Activated CD4-positive, alpha-beta T cell treated with anti-CD3 and anti-CD28 coated beads for 36 hours (primary cell): ENCODE results near the gene C10orf67. TPM values are rescaled to one million over a fixed set of nuclear protein-coding genes. Genes with fewer than 3 reads are reported as not detected.
"Not testable (repeated sequence)": the region's sequence is repeated elsewhere in the genome, so short reads cannot be mapped to it uniquely, and the experiment has no call there.

Source experiments
- ATAC-seq: fragments of 200-7000 bp; cut with Tn5 transposase; one replicate; pipeline ENCODE4 v1.10.0; 2021; ENCODE audit warnings: mild to moderate bottlenecking, moderate library complexity
- CTCF ChIA-PET: fragments of 350-600 bp; sonication (Branson Sonifier 250); formaldehyde crosslinking; loops from one replicate; lab custom pipeline; 2021; ENCODE audit warnings: antibody characterized with exemption; lab: Charles Lee
- POLR2A ChIA-PET: fragments of 350-600 bp; sonication (Branson Sonifier 250); formaldehyde crosslinking; loops from one replicate; lab custom pipeline; 2021; ENCODE audit warnings: antibody characterized with exemption, inconsistent platforms; lab: Charles Lee
- DNase-seq: peaks from one replicate; pipeline ENCODE4 v3.0.0-alpha.2; 2020
- H3K27ac Mint-ChIP-seq: one replicate; pipeline ENCODE4 v1.8.0; 2021; ENCODE audit warnings: mixed read lengths
- H3K27me3 Mint-ChIP-seq: one replicate; pipeline ENCODE4 v1.8.0; 2021; ENCODE audit warnings: mixed read lengths
- H3K36me3 Mint-ChIP-seq: one replicate; pipeline ENCODE4 v1.8.0; 2021; ENCODE audit warnings: low read depth, mixed read lengths
- H3K4me1 Mint-ChIP-seq: one replicate; pipeline ENCODE4 v1.8.0; 2021; ENCODE audit warnings: mixed read lengths
- H3K4me3 Mint-ChIP-seq: one replicate; pipeline ENCODE4 v1.8.0; 2021; ENCODE audit warnings: mild to moderate bottlenecking, moderate library complexity, mixed read lengths
- H3K9me3 Mint-ChIP-seq: one replicate; pipeline ENCODE4 v1.8.0; 2021; ENCODE audit warnings: low read depth, mixed read lengths
- intact Hi-C, 2 experiments: fragments of 100-400 bp; cut with DNase I in 1 of 2; cut with micrococcal nuclease in 1 of 2; formaldehyde crosslinking; loops; one replicate each; pipeline versions ENCODE4 v1.14.2 to v1.15.1; 2022 to 2024; cut with DNase I, micrococcal nuclease
- total RNA-seq, 2 experiments: library from RNA; stranded (reverse); gene quantifications; one replicate each; pipeline ENCODE4 v1.2.3, GENCODE V29; 2021

Gene C10orf67
- total RNA-seq, 2 experiments from 2014 or later = 0.16 to 0.41 TPM

DNA sequence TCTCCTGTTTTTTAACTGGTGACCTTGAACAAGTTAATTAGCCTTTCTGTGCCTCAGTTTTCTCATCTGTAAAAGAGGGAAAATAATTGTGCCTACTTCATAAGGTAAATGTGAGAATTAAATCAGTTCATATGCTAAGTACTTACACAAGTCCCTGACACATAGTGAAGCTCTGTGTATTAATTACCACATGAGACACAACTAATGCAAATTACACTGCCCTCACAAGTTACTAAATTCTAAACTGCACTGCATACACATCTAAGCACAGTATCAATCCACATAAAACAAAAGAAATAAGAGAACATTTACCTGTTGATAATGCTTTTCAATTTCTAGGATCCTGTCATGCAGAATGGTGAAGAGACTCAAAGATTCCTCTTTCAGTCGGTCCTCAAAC lies 22.5 kb downstream of the C10orf67 start:
- H3K9me3 Mint-ChIP-seq = no peaks in the 10 kb centered on the region
- intact Hi-C loops = no loop called here
- ATAC-seq (peak; percentile 59), DNase-seq (no peak)
- H3K4me1 Mint-ChIP-seq = peaks cover 9% of the 10 kb centered on the region
- no peak overlapping the region for H3K4me3 Mint-ChIP-seq
- H3K27ac Mint-ChIP-seq = peak overlapping the region; percentile 49
- CTCF ChIA-PET = interaction anchor here (0.6 to 1.6 kb wide), 2 partner anchors 39 to 218 kb away, joined by 3 read pairs; no protein-coding TSS in a partner anchor
- POLR2A ChIA-PET = no interaction called here
- no peaks in the 10 kb centered on the region for H3K36me3 Mint-ChIP-seq
- peaks cover 9% of the 10 kb centered on the region for H3K27me3 Mint-ChIP-seq

DNA sequence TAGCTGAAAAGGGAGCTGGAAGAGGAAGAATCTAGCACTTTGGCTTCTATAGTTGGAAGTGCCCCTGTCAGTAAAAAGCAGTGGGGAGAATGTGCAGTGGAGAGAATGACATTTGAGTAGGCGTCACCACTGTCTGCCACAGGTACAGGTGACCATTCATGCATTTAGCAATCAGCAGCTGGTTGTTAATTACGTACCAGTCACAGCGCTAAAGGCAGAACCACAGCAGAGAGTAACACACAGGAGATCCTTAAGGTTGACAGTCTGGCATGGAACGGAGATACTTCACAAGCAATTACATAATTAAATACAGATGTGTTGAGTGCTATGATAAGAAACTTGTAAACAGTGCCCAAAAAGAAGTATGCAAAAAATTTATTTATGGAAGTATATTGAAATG lies 24.8 kb downstream of the C10orf67 start:
- Mint-ChIP-seq H3K9me3 (no peaks in the 10 kb centered on the region), H3K27ac (no peak overlapping the region), H3K27me3 (peaks cover 5% of the 10 kb centered on the region), H3K36me3 (no peaks in the 10 kb centered on the region), H3K4me1 (peaks cover 9% of the 10 kb centered on the region), H3K4me3 (no peak overlapping the region)
- POLR2A ChIA-PET = no interaction called here
- CTCF ChIA-PET = interaction anchor here (0.5 to 0.6 kb wide), 2 partner anchors 45 to 228 kb away, joined by 3 to 4 read pairs; no protein-coding TSS in a partner anchor
- intact Hi-C loops = loop anchor here (10.0 kb wide), 2 partner anchors 875 to 1195 kb away; no protein-coding TSS in a partner anchor
- DNase-seq (no peak), ATAC-seq (no peak)

DNA sequence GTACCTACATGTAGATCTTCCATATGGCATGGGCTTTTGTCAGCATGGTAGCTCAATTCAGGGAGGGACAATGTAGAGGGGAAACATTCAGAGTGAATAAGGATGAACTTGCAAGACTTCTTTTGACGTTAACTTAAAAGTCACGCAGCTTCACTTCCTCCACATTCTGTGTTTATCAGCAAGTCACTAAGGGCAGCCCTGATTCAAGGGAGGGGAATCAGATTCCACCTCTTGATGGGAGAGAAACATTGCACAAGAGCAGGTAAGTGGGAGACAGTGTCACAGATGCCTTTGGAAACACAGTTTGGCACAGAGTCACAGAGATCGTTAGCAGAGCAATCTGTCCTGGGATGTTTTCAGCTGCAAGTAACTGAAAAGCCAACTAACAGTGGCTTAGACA lies 26.2 kb downstream of the C10orf67 start:
- intact Hi-C loops = loop anchor here (10.0 kb wide), 2 partner anchors 876 to 1196 kb away; no protein-coding TSS in a partner anchor
- no peaks in the 10 kb centered on the region for H3K27me3 Mint-ChIP-seq
- no peak for DNase-seq
- H3K27ac Mint-ChIP-seq = no peak overlapping the region
- ChIA-PET CTCF (interaction anchor here (2.0 kb wide), 1 partner anchor 8 kb away, joined by 4 read pairs; no protein-coding TSS in a partner anchor), POLR2A (interaction anchor here (0.6 kb wide), 1 partner anchor 17 kb away, joined by 12 read pairs; no protein-coding TSS in a partner anchor)
- no peak overlapping the region for H3K4me3 Mint-ChIP-seq
- H3K9me3 Mint-ChIP-seq = no peaks in the 10 kb centered on the region
- ATAC-seq = no peak
- no peaks in the 10 kb centered on the region for H3K36me3 Mint-ChIP-seq
- peaks cover 9% of the 10 kb centered on the region for H3K4me1 Mint-ChIP-seq

DNA sequence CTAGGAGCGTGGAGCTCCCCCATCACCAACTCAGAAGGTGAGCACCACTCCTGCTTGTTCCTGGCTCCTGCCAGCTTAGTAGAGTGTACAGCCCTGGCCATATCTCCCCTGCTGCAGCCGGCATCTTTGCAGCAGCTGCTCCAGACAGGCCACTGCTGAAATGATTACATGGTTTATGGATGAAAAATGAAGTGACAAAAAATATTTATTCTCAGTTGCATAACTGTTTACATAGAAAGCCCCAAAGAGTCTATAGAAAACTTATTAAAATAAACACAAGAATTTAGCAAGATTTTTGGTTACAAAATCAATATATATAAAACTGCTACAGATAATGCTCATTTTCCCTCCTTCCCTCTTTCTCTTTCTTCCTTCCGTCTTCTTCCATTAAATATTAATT lies 27.2 kb downstream of the C10orf67 start:
- Mint-ChIP-seq H3K4me3 (no peak overlapping the region), H3K9me3 (no peaks in the 10 kb centered on the region), H3K4me1 (peaks cover 7% of the 10 kb centered on the region), H3K27ac (no peak overlapping the region), H3K36me3 (no peaks in the 10 kb centered on the region), H3K27me3 (no peaks in the 10 kb centered on the region)
- CTCF ChIA-PET = interaction anchor here (0.6 to 3.6 kb wide), 5 partner anchors 9 to 218 kb away, joined by 3 to 30 read pairs (median 3); no protein-coding TSS in a partner anchor
- intact Hi-C loops = loop anchor here (10.0 kb wide), 2 partner anchors 877 to 1197 kb away; no protein-coding TSS in a partner anchor
- POLR2A ChIA-PET = interaction anchor here (0.6 kb wide), 1 partner anchor 18 kb away, joined by 12 read pairs; no protein-coding TSS in a partner anchor
- no peak for DNase-seq
- ATAC-seq = no peak

DNA sequence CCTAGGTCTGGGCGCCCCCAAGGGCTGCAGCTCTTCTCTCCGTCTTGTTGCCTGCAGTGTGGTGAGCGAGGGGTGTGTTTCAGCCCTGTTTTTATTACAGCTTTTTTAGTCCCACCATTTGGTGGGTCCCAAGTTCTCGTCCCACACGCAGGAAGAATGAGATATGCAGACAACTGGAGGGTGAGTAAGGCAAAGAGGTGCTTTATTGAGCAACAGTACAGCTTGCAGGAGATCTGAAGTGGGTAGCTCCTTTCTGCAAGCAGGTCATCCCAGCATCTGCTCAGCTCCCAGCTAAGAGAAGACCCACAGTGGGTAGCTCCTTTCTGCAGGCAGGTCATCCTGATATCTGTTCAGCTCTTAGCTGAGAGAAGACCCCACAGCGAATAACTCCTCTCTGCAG lies 28.2 kb downstream of the C10orf67 start:
- Mint-ChIP-seq H3K4me3 (no peak overlapping the region), H3K9me3 (no peaks in the 10 kb centered on the region), H3K27ac (no peak overlapping the region), H3K4me1 (peaks cover 2% of the 10 kb centered on the region), H3K27me3 (no peaks in the 10 kb centered on the region), H3K36me3 (no peaks in the 10 kb centered on the region)
- DNase-seq = no peak
- intact Hi-C loops = loop anchor here (10.0 kb wide), 2 partner anchors 878 to 1198 kb away; no protein-coding TSS in a partner anchor
- ChIA-PET CTCF (interaction anchor here (0.7 to 3.6 kb wide), 10 partner anchors 12 to 372 kb away, joined by 3 to 30 read pairs (median 3); no protein-coding TSS in a partner anchor), POLR2A (interaction anchor here (0.7 kb wide), 1 partner anchor 145 kb away, joined by 3 read pairs; no protein-coding TSS in a partner anchor)
- ATAC-seq = no peak

DNA sequence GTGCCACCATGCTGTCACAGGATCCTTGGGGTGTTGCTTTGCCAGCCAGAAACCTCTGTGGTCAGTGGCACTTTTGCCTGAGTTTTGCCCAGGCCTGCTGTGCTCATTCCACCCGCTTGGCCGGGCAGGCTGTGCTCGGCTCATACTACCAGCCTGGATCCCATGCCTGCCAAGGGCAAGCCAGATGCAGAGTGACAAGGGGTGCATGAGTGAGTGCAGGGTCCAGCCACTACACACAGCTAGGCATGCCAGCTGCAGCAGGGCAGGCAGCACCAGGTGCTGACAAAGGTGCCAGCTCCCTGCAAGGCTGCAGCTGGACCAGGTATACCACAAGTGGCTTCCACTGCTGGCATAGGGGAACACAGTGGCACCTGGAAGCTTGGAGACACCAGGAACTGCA lies 28.6 kb downstream of the C10orf67 start:
- ATAC-seq (no peak), DNase-seq (no peak)
- Mint-ChIP-seq H3K27me3 (no peaks in the 10 kb centered on the region), H3K9me3 (no peaks in the 10 kb centered on the region), H3K4me3 (no peak overlapping the region), H3K27ac (no peak overlapping the region), H3K4me1 (peaks cover 2% of the 10 kb centered on the region), H3K36me3 (no peaks in the 10 kb centered on the region)
- POLR2A ChIA-PET = interaction anchor here (0.7 kb wide), 1 partner anchor 146 kb away, joined by 3 read pairs; no protein-coding TSS in a partner anchor
- intact Hi-C loops = loop anchor here (1.0 to 10.0 kb wide), 6 partner anchors 209 to 1199 kb away; no protein-coding TSS in a partner anchor
- CTCF ChIA-PET = interaction anchor here (0.6 to 3.6 kb wide), 11 partner anchors 12 to 380 kb away, joined by 3 to 30 read pairs (median 3); no protein-coding TSS in a partner anchor

DNA sequence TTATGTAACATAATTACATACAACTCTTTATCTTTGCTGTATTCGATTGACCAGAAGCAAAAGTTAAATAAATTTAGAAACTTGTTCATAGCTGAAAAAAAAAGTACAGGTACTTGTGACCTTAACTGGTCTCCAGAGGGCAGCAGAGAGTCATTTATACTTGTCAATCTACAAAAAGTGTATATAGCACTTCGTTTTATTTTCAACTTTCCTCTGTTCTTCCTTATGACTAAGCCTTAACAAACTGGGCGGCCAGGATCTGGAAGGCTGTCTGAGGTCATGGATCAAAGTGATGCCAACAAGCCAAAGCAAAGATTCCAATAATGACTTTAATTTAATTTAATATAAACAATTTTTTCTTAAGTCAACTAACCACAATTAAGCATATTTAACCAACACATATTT lies 29.8 kb downstream of the C10orf67 start:
- ChIA-PET POLR2A (no interaction called here), CTCF (interaction anchor here (0.6 to 3.6 kb wide), 35 partner anchors 9 to 389 kb away, joined by 3 to 30 read pairs (median 4); partner anchors contain the start of gene OTUD1)
- Mint-ChIP-seq H3K27ac (no peak overlapping the region), H3K4me1 (no peaks in the 10 kb centered on the region), H3K9me3 (no peaks in the 10 kb centered on the region), H3K4me3 (no peak overlapping the region), H3K27me3 (no peaks in the 10 kb centered on the region), H3K36me3 (no peaks in the 10 kb centered on the region)
- peak; percentile 36 for ATAC-seq
- intact Hi-C loops = loop anchor here (1.0 to 10.0 kb wide), 8 partner anchors 210 to 1200 kb away; no protein-coding TSS in a partner anchor
- peak; percentile 63 for DNase-seq

DNA sequence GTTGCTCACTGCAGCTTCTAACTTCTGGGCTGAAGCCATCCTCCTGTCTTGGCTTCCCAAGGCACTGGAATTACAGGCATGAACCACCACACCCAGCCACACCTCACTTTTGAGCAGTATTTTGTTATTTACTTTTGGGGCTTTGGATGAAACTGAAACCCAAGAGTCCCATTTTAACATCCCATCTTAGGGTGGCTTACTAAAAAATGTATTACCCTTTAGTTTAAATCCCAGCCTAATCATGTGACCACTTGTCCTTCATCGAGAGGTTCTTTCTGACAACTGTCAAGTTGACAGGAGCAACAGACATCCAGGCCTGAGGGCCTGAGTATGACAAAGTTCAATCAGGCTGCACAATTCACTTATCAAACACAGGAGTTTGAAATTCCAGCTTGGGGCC lies 33.6 kb downstream of the C10orf67 start:
- Mint-ChIP-seq H3K27me3 (peaks cover 6% of the 10 kb centered on the region), H3K4me1 (no peaks in the 10 kb centered on the region), H3K9me3 (no peaks in the 10 kb centered on the region), H3K27ac (no peak overlapping the region), H3K4me3 (no peak overlapping the region), H3K36me3 (no peaks in the 10 kb centered on the region)
- ChIA-PET POLR2A (no interaction called here), CTCF (interaction anchor here (0.9 to 1.2 kb wide), 2 partner anchors 17 to 220 kb away, joined by 3 to 4 read pairs; no protein-coding TSS in a partner anchor)
- intact Hi-C loops = loop anchor here (10.0 kb wide), 2 partner anchors 884 to 1204 kb away; no protein-coding TSS in a partner anchor
- no peak for ATAC-seq
- DNase-seq = no peak

DNA sequence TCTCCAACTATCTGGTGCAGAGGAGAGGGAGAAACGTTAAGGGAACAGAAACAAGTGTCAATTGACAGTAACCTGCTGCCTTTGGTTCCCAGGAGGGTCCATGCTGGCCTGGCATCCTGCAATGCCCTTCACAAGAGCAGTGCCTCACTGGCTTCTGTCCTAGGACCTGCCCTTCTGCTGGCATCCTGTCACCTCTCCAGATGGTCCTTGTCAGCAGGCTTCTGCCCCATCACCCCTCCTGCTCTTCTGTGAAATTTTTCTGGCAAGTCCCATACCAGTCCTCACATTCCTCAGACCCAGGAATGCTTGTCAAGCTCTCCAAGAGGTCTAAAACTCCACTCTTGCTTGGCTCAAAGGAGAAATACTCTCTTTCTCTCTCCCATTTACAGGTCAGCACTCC lies 34.2 kb downstream of the C10orf67 start:
- Mint-ChIP-seq H3K36me3 (no peaks in the 10 kb centered on the region), H3K4me3 (no peak overlapping the region), H3K27ac (no peak overlapping the region), H3K27me3 (peaks cover 6% of the 10 kb centered on the region), H3K9me3 (no peaks in the 10 kb centered on the region), H3K4me1 (no peaks in the 10 kb centered on the region)
- DNase-seq (no peak), ATAC-seq (no peak)
- CTCF ChIA-PET = interaction anchor here (0.9 to 1.2 kb wide), 2 partner anchors 16 to 221 kb away, joined by 3 to 4 read pairs; no protein-coding TSS in a partner anchor
- intact Hi-C loops = loop anchor here (10.0 kb wide), 2 partner anchors 884 to 1204 kb away; no protein-coding TSS in a partner anchor
- POLR2A ChIA-PET = no interaction called here

DNA sequence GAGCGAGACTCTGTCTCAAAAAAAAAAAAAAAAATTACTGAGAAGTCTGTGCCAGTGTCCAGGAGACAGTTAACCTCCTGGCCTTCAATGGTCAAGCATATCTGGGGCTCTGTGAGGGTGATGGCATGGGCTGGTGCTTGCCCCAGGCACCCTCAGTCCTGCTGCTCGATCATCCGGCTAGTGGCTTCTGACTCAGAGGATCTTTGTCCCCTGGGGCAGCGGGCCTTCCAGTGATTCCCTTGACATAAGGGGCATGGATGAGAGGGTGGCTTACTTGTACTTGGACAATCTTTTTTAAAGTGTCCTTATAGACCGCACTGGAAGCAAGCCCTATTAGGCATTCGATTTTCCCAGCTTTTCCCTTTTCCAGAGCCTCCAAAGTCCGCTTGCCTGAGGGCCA lies 44.6 kb downstream of the C10orf67 start:
- CTCF ChIA-PET = not testable (repeated sequence)

DNA sequence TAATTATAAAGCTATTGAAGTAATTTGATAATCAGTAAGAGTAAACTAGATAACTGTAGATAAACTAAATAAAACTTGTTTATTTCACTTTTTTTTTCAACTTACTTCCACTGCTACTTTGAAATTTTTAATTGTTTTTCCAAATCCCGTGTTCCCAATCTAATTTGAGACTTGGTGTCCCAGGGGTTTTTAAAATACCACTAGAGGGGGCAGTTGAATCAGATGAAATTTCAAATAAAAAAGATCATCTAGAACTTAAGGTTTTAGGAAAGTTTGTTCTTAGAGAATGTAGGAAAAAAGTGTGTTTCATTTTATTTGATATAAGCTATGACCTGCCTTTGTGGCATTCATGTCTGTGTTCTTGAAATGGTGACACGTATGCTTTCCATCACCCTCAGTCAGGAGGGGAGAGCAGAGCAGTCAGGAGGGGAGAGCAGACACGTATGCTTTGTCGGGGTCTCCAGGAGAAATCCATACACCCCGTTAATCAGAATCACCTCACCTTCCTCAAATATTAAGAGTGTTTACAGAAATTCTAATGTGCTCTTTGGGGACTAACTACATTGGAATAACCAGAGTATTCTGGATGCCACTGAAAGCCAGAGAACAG lies 49.9 kb downstream of the C10orf67 start:
- Mint-ChIP-seq H3K36me3 (no peaks in the 10 kb centered on the region), H3K27me3 (peaks cover 9% of the 10 kb centered on the region), H3K4me1 (no peaks in the 10 kb centered on the region), H3K27ac (no peak overlapping the region), H3K4me3 (no peak overlapping the region), H3K9me3 (no peaks in the 10 kb centered on the region)
- ChIA-PET CTCF (interaction anchor here (0.6 to 2.9 kb wide), 7 partner anchors 16 to 240 kb away, joined by 3 to 16 read pairs (median 4); partner anchors contain the start of gene C10orf67), POLR2A (no interaction called here)
- ATAC-seq (no peak), DNase-seq (no peak)
- intact Hi-C loops = loop anchor here in 1 of 2 experiments (5.0 kb wide), 2 partner anchors 408 to 903 kb away; no protein-coding TSS in a partner anchor

More for the DNA sequence above, 44.6 kb downstream of the C10orf67 start:
- POLR2A ChIA-PET, H3K4me1 Mint-ChIP-seq, ATAC-seq, H3K36me3 Mint-ChIP-seq, H3K9me3 Mint-ChIP-seq, DNase-seq, H3K4me3 Mint-ChIP-seq, H3K27ac Mint-ChIP-seq, H3K27me3 Mint-ChIP-seq: not testable (repeated sequence)
- intact Hi-C loops = loop anchor here in 1 of 2 experiments (5.0 kb wide), 1 partner anchor 897 kb away; no protein-coding TSS in a partner anchor
